ENCODE measurements around the gene C4B. TPM values are rescaled to one million over a fixed set of nuclear protein-coding genes. Genes with fewer than 3 reads are reported as not detected.

The C4B gene
- total and polyA plus RNA-seq, 2 donors (not counting 1 experiment from before 2014, with no cell fraction given): 16.2 to 19.0 TPM

- Histone ChIP-seq H3K27me3 (ENCODE audit: control insufficient read depth, insufficient read depth, low read length) (no peaks in the 10 kb centered on the region), H4K20me1 (ENCODE audit: control insufficient read depth, extremely low read depth, insufficient read depth, low read length) (no peaks in the 10 kb centered on the region), H3K79me2 (ENCODE audit: control insufficient read depth, insufficient read depth, low read length) (peaks cover 33% of the 10 kb centered on the region), H2AFZ (ENCODE audit: low read length) (no peak overlapping the region), H3K36me3 (ENCODE audit: control insufficient read depth, insufficient read depth, low read length) (peaks cover 31% of the 10 kb centered on the region), H3K9ac (ENCODE audit: insufficient read depth, low read length) (no peak overlapping the region), H3K27ac (ENCODE audit: insufficient read depth, low read length) (no peak overlapping the region), H3K4me2 (ENCODE audit: extremely low read depth, insufficient read depth, low read length) (no peak overlapping the region), H3K9me3 (ENCODE audit: control insufficient read depth, insufficient read depth, low read depth, low read length) (no peaks in the 10 kb centered on the region), H3K4me1 (ENCODE audit: control insufficient read depth, extremely low read depth, insufficient read depth, low read length) (peaks cover 18% of the 10 kb centered on the region), H3K4me3 (replicated peaks in 1 of 4; ENCODE audit: control extremely low read depth in 1 of 4, insufficient read depth in 1 of 4, low read depth in 3 of 4, low read length in 4 of 4) (no peak overlapping the region)
- TF ChIP-seq EZH2 (IDR thresholded peaks at IDR 0.05; ENCODE audit: low read length, missing control alignments) (no peak), CTCF (conservative IDR thresholded peaks at IDR 0.05 in 1 of 2, IDR thresholded peaks at IDR 0.05 in 1 of 2; ENCODE audit: low read depth in 1 of 2, low read length in 2 of 2) (no peak)
- no peak for DNase-seq (ENCODE audit: low read depth in 2 of 2)
These were observed 45.5 kb upstream of the C4B start for GRCh38 chr6:31968791-31969711.

GRCh38 chr6:31969712-31970603, 44.6 kb upstream of the C4B start:
- Histone ChIP-seq H3K4me3 (replicated peaks in 1 of 4; ENCODE audit: control extremely low read depth in 1 of 4, insufficient read depth in 1 of 4, low read depth in 3 of 4, low read length in 4 of 4) (peak overlapping the region; percentile 24 to 97 (median 88)), H4K20me1 (ENCODE audit: control insufficient read depth, extremely low read depth, insufficient read depth, low read length) (no peaks in the 10 kb centered on the region), H3K4me2 (ENCODE audit: extremely low read depth, insufficient read depth, low read length) (peak overlapping the region; percentile 91), H3K9me3 (ENCODE audit: control insufficient read depth, insufficient read depth, low read depth, low read length) (no peaks in the 10 kb centered on the region), H3K27me3 (ENCODE audit: control insufficient read depth, insufficient read depth, low read length) (no peaks in the 10 kb centered on the region), H3K79me2 (ENCODE audit: control insufficient read depth, insufficient read depth, low read length) (peaks cover 33% of the 10 kb centered on the region), H3K4me1 (ENCODE audit: control insufficient read depth, extremely low read depth, insufficient read depth, low read length) (peaks cover 18% of the 10 kb centered on the region), H3K36me3 (ENCODE audit: control insufficient read depth, insufficient read depth, low read length) (peaks cover 29% of the 10 kb centered on the region), H2AFZ (ENCODE audit: low read length) (no peak overlapping the region), H3K9ac (ENCODE audit: insufficient read depth, low read length) (peak overlapping the region; percentile 18), H3K27ac (ENCODE audit: insufficient read depth, low read length) (peak overlapping the region; percentile 100)
- peak in 1 of 2 donors; percentile 77 for DNase-seq (ENCODE audit: low read depth in 2 of 2)
- TF ChIP-seq EZH2 (IDR thresholded peaks at IDR 0.05; ENCODE audit: low read length, missing control alignments) (no peak), CTCF (conservative IDR thresholded peaks at IDR 0.05 in 1 of 2, IDR thresholded peaks at IDR 0.05 in 1 of 2; ENCODE audit: low read depth in 1 of 2, low read length in 2 of 2) (no peak)

All from fibroblast of lung (primary cell).